LoVo (cell line): ENCODE data around the gene IGSF9.

Source experiments
- DNase-seq: peaks from one replicate; pipeline ENCODE4 v3.0.0-alpha.2; 2016; ENCODE audit warnings: low spot score

IGSF9 gene

GRCh38 chr1:159932296-159933285 is 12.8 kb downstream of the IGSF9 start:
- no peak for DNase-seq

GRCh38 chr1:159931795-159932173 is 13.6 kb downstream of the IGSF9 start:
- DNase-seq, result no peak

- no peak for DNase-seq
Measured at GRCh38 chr1:159931101-159931794, 14.2 kb downstream of the IGSF9 start.

GRCh38 chr1:159930634-159931033 is 14.8 kb downstream of the IGSF9 start:
- no peak for DNase-seq

GRCh38 chr1:159930216-159930615 is 15.2 kb downstream of the IGSF9 start:
- DNase-seq, result no peak

- no peak for DNase-seq
Measured at GRCh38 chr1:159929155-159930051, 16.0 kb downstream of the IGSF9 start.

- DNase-seq, result no peak
Measured at GRCh38 chr1:159928491-159929050, 16.8 kb downstream of the IGSF9 start.

GRCh38 chr1:159927849-159928431 is 17.5 kb downstream of the IGSF9 start:
- no peak for DNase-seq

GRCh38 chr1:159927211-159927848 is 18.1 kb downstream of the IGSF9 start:
- DNase-seq, result no peak

GRCh38 chr1:159925719-159926078 is 19.7 kb downstream of the IGSF9 start:
- no peak for DNase-seq

- peak; percentile 90 for DNase-seq
Measured at GRCh38 chr1:159924791-159925718, 20.4 kb downstream of the IGSF9 start, which contains the start of gene TAGLN2. Gene TAGLN2 (minus strand): TSS chr1:159925507. CDS start chr1:159920509, 4,998 bp downstream.

GRCh38 chr1:159924025-159924790 is 21.2 kb downstream of the IGSF9 start:
- DNase-seq, result peak; percentile 85

GRCh38 chr1:159923203-159924024 is 22.0 kb downstream of the IGSF9 start:
- DNase-seq, result no peak

GRCh38 chr1:159922511-159923202 is 22.8 kb downstream of the IGSF9 start:
- DNase-seq, result no peak

GRCh38 chr1:159921700-159922504 is 23.5 kb downstream of the IGSF9 start:
- DNase-seq, result no peak

GRCh38 chr1:159921251-159921650 is 24.2 kb downstream of the IGSF9 start:
- DNase-seq, result no peak

- DNase-seq, result no peak
Measured at GRCh38 chr1:159920651-159921050, 24.8 kb downstream of the IGSF9 start.
